PFSK-1 (cell line): ENCODE measurements around the gene GPBAR1.

Source experiments
- FOXP2 ChIP-seq: optimal IDR thresholded peaks from 2 replicates; pipeline ENCODE3; 2011; ENCODE audit warnings: borderline replicate concordance, control low read depth, inconsistent platforms; ENCODE audit not compliant: insufficient read depth; ENCODE audit errors: extremely low read length, extremely low read depth
- POLR2AphosphoS5 ChIP-seq: IDR thresholded peaks from 2 replicates; pipeline ENCODE4 v1.6.1; 2012; ENCODE audit warnings: low read depth, mild to moderate bottlenecking, control low read depth, low read length, moderate library complexity
- SIN3A ChIP-seq: IDR thresholded peaks from 2 replicates; pipeline ENCODE4 v1.6.1; 2012; ENCODE audit warnings: mild to moderate bottlenecking, low read length, moderate library complexity, borderline replicate concordance; ENCODE audit not compliant: insufficient read depth
- TAF1 ChIP-seq: IDR thresholded peaks from 2 replicates; pipeline ENCODE4 v1.6.1; 2012; ENCODE audit warnings: low read length, control low read depth, borderline replicate concordance; ENCODE audit not compliant: insufficient read depth
- TF ChIP-seq, protein P1 (sequence below), 2 experiments: IDR thresholded peaks; 2 replicates each; pipeline versions ENCODE4 v1.6.1 to v1.8.0; 2011 to 2012; ENCODE audit warnings: low read depth in 2 of 2, low read length in 2 of 2, control low read depth in 1 of 2, inconsistent platforms in 1 of 2, mild to moderate bottlenecking in 1 of 2, moderate library complexity in 1 of 2; ENCODE audit not compliant: insufficient read depth in 1 of 2

GPBAR1 gene

DNA sequence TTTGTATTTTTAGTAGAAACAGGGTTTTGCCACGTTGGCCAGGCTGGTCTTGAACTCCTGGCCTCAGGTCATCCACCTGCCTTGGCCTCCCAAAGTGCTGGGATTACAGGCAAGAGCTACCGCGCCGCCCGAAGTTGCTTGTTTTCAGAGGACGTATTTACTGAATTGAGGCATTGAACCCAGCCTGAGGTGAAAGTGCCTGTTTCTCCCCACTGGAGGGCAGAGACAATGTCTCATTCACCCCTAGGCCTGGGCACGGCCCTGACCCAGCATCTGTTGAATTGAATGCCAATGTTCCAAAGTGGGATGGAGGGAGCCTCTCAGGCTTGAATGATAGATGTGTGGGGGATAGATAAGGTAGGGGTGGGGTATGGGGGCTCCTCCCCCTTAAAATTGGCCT is 36.0 kb downstream of the GPBAR1 start:
- TF ChIP-seq TAF1 (no peak), POLR2AphosphoS5 (no peak), FOXP2 (no peak), SIN3A (no peak)
- TF ChIP-seq, protein P1, sequence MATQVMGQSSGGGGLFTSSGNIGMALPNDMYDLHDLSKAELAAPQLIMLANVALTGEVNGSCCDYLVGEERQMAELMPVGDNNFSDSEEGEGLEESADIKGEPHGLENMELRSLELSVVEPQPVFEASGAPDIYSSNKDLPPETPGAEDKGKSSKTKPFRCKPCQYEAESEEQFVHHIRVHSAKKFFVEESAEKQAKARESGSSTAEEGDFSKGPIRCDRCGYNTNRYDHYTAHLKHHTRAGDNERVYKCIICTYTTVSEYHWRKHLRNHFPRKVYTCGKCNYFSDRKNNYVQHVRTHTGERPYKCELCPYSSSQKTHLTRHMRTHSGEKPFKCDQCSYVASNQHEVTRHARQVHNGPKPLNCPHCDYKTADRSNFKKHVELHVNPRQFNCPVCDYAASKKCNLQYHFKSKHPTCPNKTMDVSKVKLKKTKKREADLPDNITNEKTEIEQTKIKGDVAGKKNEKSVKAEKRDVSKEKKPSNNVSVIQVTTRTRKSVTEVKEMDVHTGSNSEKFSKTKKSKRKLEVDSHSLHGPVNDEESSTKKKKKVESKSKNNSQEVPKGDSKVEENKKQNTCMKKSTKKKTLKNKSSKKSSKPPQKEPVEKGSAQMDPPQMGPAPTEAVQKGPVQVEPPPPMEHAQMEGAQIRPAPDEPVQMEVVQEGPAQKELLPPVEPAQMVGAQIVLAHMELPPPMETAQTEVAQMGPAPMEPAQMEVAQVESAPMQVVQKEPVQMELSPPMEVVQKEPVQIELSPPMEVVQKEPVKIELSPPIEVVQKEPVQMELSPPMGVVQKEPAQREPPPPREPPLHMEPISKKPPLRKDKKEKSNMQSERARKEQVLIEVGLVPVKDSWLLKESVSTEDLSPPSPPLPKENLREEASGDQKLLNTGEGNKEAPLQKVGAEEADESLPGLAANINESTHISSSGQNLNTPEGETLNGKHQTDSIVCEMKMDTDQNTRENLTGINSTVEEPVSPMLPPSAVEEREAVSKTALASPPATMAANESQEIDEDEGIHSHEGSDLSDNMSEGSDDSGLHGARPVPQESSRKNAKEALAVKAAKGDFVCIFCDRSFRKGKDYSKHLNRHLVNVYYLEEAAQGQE (IDR thresholded peaks at IDR 0.05; ENCODE audit: insufficient read depth in 1 of 2, low read depth in 2 of 2, low read length in 2 of 2), result no peak

DNA sequence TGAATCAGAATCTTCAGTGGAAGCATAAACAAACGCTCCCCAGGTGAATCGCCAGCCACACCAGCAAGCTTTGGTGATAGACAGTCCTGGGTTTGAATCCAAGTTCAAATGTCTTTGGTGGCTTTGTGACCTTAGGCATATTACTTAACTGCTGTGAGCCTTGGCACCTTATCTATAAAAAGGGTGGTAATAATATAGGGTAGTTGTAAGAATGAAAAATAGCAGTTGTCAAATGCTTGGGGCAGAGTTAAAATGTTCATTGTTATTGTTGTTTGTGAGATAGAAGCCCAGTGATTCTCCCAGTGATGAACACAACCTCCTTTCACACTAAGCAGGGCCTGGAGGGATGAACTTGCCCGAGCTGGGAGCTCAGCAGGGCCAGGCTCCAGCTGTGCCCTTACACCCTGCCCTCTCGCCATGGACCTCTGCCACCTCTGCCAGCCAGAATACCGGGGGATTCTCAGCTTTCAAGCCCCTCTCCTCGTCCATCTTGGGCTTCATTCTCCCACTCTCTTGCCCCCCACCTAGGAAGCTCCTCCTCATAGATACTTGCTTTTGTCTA is 37.6 kb downstream of the GPBAR1 start:
- TF ChIP-seq, protein P1 (IDR thresholded peaks at IDR 0.05; ENCODE audit: insufficient read depth in 1 of 2, low read depth in 2 of 2, low read length in 2 of 2), result no peak
- no peak for TF ChIP-seq POLR2AphosphoS5
- no peak for TF ChIP-seq FOXP2

DNA sequence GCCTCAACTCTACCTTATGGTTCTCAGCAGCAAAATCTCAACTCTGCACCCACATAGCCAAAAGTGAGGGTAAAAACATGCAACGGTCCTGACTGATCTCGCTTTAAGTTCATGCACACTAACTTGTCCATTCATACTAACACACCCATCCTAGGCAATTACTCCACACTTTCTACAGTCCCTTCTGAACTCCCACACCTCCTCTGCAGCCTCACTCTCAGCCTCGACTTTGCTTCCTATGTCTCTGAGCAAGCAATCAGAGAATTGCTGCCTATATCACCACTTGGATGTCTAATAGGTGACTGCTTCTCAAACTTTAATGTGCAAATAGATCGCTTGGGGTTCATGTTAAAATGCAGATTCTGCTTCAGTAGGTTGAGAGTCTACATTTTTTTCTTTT is 39.3 kb downstream of the GPBAR1 start:
- TF ChIP-seq SIN3A (no peak), TAF1 (no peak), POLR2AphosphoS5 (no peak), FOXP2 (no peak)
- TF ChIP-seq, protein P1 (IDR thresholded peaks at IDR 0.05; ENCODE audit: insufficient read depth in 1 of 2, low read depth in 2 of 2, low read length in 2 of 2), result no peak

DNA sequence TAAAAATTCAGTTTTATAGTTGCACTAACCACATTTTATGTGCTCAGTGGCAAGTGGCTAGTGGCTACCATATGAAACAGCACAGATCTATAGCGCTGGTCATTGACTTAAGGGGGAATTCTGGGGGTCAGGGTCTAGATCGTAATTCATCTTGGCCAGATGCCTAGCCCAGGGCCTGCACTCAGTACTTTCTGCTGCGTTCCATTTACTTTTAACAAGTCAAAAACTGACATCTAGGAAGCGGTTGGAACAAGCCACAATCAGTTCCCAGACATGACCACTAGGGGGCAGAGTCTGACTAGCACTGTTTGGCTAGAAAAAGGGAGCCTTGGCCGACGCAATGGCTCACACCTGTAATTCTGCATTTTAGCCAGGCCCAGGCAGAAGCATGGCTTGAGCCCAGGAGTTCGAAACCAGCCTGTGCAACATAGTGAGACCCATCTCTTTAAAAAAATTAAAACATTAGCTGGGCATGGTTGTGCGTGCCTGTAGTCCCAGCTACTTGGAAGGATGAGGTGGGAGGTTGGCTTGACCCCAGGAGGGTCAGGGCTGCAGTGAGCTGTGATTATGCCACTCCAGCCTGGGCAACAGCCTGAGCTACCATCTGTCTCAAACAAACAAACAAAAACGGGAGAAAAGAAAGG is 40.5 kb downstream of the GPBAR1 start:
- no peak for TF ChIP-seq SIN3A
- no peak for TF ChIP-seq FOXP2
- no peak for TF ChIP-seq TAF1
- no peak for TF ChIP-seq POLR2AphosphoS5
- TF ChIP-seq, protein P1 (IDR thresholded peaks at IDR 0.05; ENCODE audit: insufficient read depth in 1 of 2, low read depth in 2 of 2, low read length in 2 of 2), result no peak

DNA sequence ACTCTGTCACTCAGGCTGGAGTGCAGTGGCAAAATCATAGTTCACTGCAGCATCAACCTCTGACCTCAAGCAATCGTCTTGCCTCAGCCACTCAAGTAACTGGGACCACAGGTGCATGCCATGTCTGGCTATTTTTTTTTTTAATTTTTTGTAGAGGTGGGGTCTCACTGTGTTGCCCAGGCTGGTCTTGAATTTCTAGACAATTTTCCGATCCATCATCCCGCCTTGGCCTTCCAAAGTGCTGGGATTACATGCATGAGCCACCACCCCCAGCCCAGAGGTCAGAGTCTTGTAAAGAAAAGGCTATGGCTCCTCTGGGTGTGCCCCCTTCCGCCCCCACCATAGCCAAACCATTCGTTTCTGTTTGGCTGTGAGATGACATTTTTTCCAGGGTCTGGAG is 44.6 kb downstream of the GPBAR1 start:
- TF ChIP-seq SIN3A (no peak), FOXP2 (no peak), TAF1 (no peak), POLR2AphosphoS5 (no peak)
- TF ChIP-seq, protein P1 (IDR thresholded peaks at IDR 0.05; ENCODE audit: insufficient read depth in 1 of 2, low read depth in 2 of 2, low read length in 2 of 2), result no peak
